GM18858 (cell line): ENCODE results near the gene RPP14.
"Not testable (repeated sequence)": the region's sequence is repeated elsewhere in the genome, so short reads cannot be mapped to it uniquely, and the experiment has no call there.

Source experiments
- ATAC-seq: cut with Tn5 transposase; IDR thresholded peaks from one replicate; pipeline ENCODE4 v1.9.1; 2021; ENCODE audit not compliant: unreplicated experiment

Gene RPP14

GRCh38 chr3:58329922-58330413 lies 23.9 kb downstream of the RPP14 start:
- no peak for ATAC-seq

- ATAC-seq = no peak
These were observed 25.6 kb downstream of the RPP14 start for GRCh38 chr3:58331593-58332152.

DNA sequence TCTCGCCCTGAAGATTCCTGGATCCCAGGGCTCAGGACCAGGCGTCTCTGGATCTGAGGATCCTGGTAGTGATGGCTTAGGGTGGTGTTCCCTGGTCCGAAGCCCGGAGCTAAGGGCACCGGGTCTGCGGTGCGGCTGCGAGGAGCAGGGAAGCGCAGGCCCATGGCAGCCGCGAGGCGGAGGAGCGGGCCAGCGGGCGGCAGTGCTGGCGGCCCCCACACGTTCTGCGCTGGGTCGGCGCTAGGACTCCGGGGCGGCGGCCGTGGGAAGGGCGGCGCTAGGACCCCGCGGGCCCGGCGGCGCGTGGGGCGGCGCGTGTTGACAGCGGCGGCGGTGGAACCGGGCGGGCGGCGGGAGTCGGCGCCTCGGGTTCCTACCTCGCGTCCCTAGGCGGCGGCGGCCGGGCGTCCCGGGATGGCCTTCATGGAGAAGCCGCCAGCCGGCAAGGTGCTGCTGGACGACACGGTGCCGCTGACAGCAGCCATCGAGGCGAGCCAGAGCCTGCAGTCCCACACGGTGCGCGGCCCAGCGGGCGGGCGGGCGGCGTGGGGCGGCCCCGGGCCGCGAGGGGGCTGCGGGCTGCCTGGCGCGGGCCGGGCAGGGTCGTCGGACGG lies 26.6 kb downstream of the RPP14 start, which contains the start of gene PXK:
Gene PXK, plus strand, starts transcription at position 318 of the 614 bp plus-strand sequence. Its CDS starts 97 bp downstream, at position 415.
- peak; percentile 64 for ATAC-seq

DNA sequence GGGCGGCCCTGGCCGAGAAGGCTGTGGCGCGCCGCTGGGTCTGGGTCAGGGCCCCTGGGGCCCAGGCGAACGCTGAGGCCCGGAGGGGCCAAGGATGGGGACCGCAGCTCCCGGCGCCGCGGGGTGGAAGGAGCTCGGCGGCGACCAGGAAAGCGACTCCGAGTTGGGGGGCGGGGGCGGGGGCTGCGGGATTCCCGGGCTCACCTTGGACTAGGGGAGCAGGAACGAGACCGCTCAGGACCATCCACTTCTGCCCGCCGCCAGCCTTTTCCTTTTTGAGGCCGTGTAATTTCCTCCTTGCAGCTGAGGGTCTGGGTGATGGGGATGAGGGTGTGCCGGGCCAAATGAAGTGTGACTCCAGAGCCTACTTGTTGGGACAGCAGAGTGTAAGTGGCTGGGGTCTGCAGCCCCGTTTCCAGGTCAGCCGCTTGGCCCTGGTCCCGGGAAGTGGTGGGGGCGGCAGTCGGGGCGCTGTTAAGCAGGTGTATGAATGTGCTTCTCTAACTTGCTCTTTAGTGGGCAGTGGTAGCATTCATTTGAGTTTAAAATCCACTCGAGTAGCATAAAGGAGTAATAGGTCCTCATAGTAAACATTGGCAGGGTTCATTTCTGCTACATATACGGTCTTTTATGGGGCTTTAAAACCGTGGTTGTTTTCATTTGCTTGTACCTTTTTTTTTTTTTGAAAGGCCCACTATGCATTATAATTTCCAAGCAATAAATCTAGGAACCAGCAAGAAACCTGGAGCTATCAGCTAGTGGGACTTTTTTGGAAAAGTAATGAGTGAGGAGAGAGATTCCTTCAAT lies 27.4 kb downstream of the RPP14 start:
- ATAC-seq = peak; percentile 29

DNA sequence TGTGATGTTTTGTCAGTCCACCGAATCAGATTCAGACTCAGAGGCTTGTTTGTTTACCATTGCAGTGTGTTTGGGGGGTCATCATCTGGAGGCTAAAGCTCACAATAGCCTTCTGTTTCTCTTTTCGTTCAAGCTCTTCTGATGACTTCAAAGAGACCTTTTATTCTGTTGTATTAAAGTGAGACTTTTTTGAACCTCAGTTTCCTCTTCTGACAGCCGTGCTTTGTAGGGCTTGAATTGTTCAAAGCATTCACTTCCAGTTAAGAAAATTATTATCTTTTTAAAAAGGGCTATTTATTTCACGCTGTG lies 27.9 kb downstream of the RPP14 start:
- ATAC-seq = no peak

- ATAC-seq = no peak
These were observed 28.4 kb downstream of the RPP14 start for GRCh38 chr3:58334506-58334884.

- no peak for ATAC-seq
These were observed 29.6 kb downstream of the RPP14 start for GRCh38 chr3:58335652-58335947.

DNA sequence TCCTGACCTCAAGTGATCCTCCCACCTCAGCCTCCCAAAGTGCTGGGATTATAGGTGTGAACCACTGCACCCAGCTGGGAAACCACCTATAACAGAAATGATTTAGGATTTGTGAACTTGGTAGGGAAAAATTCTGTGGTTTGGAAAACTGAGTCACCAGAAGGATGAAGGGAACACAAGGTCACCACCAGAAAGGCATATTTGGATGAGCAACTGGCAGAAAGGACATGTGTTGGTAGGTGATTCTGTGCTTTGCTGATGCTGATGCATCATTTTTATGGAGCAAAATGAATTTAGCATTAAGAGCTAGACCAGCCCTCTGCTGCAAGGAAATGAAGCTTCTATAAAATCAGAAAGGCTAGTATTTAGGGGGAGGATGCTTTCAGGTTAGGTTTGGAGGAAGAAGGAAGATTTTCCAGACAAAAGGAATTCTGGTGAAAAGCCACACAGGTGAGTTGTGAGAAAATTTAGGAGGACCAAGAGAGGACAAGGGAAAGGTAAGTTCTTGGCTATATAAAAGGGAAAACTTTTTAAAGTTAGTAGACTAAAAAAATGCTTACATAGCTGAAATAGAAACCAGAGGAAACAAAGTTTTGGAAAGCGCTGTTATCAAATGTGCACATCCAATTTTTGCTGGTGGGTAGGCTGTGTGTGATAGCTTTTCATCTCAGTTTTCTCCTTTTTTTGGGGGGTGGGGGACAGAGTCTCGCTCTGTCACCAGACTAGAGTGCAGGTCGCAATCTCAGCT lies 30.3 kb downstream of the RPP14 start:
- ATAC-seq = no peak

DNA sequence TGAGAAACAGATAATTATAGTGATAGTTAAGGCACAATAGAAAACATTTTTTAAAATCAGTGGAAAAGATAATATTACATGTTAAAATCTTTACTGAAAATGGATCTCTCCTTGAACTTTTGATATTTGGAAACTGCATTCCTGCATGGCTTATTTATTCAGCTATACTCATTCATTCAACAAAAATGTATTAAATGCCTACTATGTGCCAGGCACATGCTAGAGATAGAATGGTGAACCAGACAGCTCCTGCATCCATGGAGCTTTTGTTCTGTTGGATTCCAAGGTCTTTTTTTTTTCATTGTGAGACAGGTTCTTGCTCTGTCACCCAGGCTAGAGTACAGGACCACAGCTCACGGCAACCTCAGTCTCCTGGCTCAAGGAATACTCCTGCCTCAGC lies 31.1 kb downstream of the RPP14 start:
- ATAC-seq = no peak

GRCh38 chr3:58339146-58339545 lies 33.1 kb downstream of the RPP14 start:
- ATAC-seq = not testable (repeated sequence)

DNA sequence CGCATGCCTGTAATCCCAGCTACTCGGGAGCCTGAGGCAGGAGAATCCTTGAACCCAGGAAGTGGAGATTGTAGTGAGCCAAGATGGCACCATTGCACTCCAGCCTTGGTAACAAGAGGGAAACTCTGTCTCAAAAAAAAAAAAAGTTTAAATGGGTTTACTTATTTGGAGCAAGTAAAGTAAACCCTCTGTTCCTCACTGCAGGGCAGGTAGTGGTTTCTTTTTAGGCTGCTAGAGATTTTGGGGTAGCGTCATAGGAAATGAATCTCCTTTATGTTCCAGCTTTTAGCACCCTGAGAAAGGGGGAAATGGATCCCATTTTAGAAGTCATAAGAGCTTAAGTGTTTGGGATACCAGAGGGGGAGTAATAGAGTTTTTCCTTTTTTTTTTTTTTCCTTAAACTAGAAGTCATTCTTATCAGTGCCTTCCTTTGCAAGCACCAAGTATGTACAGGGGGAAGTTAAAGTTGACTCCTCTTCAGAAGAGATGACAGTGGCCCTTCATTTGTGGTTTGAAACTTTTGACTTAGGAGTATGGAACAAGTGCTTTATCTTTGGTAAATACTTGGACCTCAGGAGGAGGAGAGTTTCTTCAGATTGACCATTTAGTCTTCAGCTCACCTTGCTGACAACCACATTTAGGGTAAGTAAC lies 34.7 kb downstream of the RPP14 start:
- ATAC-seq = no peak

DNA sequence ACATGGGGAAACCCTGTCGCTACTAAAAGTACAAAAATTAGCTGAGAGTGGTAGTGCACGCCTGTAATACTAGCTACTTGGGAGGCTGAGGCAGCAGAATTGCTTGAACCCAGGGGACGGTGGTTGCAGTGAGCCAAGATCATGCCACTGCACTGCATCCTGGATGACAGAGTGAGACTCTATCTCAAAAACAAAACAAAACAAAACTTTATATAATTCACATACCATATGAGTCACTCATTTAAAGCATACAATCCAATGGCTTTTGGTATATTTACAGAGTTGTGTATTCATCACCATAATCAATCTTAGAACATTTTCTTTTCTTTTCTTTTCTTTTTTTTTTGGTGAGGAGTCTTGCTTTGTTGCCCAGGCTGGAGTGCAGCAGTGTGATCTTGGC lies 35.3 kb downstream of the RPP14 start:
- no peak for ATAC-seq

GRCh38 chr3:58342676-58343075 lies 36.6 kb downstream of the RPP14 start:
- ATAC-seq = no peak

DNA sequence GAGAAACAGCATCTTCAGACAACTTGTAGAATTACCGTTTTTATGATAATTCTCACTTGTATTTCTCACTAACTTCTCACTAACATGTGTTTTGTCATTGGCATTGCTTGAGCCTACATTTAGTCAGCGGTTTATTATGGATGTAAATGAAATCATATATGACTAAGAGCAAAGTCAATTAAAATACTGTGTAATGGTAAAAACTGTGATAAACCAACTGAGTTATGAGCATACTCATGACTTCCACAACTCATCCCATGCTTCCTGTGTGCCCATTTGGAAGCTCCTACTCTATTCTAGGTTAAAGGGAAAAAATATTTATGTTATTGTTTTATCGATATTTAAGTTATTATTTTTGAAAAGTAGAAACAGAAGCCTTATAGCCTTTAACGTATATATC lies 39.4 kb downstream of the RPP14 start:
- ATAC-seq = no peak

DNA sequence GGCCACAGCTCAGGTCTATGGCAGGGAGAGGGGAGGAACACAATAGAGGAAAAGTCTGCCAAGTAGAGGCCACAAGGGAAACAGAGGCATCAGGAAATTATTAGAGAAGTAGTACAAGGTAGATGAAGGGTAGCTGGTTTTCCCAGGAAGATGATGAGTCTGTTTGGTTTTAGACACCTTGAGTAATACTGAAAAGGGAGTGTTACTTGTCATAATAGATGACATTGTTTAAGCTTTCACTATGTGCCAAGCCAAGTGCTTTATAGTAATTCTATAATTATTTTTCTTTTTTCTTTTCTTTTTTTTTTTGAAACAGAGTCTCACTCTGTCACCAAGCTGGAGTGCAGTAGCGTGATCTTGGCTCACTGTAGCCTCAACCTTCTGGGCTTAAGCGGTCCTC lies 40.3 kb downstream of the RPP14 start:
- ATAC-seq = no peak

DNA sequence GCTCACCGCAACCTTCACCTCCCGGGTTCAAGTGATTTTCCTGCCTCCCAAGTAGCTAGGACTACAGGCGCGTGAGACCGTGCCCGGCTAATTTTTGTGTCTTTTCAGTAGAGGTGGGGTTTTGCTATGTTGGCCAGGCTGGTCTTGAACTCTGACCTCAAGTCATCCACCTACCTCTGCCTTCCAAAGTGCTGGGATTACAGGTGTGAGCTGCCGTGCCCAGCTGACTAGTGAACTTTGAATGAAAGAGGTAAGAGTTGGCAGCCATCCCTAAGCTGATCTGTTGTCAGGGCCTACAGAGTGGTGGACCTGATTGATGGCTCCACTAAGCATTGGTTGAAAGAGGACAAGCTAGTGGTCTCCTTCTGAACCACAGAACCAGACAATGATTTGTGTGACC lies 41.9 kb downstream of the RPP14 start:
- ATAC-seq = no peak

DNA sequence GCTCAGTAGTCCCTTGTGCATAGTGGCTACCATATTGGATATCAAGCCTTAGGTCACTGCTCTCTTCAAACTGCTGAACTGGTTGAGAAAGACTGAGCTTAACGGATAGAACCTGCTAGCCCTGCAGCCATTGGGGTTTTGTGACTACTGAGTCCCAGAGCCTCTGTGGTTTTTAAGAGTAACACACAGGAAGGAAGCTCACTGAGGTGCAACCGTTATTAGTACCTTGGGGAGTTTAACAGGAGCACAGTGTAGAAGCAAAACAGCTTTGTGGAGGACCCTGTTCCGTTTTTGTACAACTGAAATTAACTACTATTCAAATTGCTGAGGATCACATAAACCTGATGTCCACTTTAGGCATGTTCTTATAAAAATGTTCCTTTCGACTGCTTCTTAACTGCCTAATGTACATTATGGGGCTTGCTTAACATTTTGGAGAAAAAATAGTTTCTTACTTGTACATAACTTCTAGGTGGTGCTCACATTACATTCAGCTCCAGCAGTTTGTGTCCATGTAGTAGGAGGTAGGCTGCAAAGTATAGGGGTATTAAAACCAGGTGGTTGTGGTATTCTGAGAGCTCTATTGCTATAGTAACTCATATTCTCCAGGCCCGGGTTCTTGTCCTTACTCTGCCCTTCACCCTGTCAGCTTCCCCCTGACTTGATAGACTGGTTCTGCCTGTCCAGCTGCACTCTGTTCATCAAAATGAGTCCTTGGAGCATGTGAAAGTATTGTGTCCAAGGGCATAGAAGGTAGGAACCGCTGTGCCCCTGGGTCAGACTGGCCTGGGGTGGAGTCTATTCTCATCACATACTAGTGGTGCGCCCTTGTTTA lies 44.0 kb downstream of the RPP14 start:
- peak; percentile 87 for ATAC-seq

DNA sequence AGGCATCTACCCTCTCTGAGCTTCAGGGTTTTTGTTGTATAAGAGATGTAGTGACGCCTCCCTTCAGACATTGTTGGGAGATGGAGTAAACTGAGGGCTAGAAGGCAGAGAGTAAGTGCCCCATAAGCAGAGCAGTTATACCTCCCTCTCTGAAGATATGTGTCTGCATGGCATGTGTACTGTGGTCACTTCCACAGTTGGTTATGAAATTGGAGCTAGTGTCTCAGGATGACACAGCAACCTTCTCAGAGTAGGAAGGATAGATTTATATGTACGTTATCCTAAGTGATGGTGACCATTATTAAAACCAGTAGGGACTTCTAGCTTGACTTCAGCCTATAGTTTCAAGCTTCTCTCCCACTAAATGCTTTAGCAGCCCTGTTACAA lies 44.6 kb downstream of the RPP14 start:
- no peak for ATAC-seq

- no peak for ATAC-seq
These were observed 45.9 kb downstream of the RPP14 start for GRCh38 chr3:58351920-58352319.

DNA sequence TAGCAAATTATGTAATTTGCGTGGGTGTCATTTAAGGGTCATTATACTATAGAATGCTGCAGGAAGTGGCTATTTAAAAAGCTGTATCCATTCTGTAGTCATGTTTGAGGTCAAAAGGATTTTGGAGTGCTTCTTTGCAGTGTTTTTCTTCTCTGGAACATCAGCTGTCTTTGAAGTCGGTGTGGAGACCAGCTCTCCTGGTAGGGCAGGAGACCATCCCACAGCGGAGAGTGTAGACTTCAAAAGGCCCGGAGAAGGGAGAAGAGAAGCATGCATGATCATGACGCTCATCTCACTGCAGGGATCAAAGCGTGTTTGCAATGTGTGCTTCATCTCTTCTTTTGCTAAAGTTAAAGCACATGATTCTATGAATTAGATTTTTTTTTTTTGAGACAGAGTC lies 46.6 kb downstream of the RPP14 start:
- no peak for ATAC-seq
